GM21447 (cell line): ENCODE data around the gene HEY2.
"Not testable (repeated sequence)": the region's sequence is repeated elsewhere in the genome, so short reads cannot be mapped to it uniquely, and the experiment has no call there.

Experiments
- ATAC-seq: cut with Tn5 transposase; IDR thresholded peaks from one replicate; pipeline ENCODE4 v1.9.1; 2021; ENCODE audit not compliant: unreplicated experiment

HEY2 gene

GRCh38 chr6:125765944-125766343, 16.5 kb downstream of the HEY2 start:
- ATAC-seq: no peak

GRCh38 chr6:125766641-125767040, 17.2 kb downstream of the HEY2 start:
- no peak for ATAC-seq

GRCh38 chr6:125769147-125769783, 19.8 kb downstream of the HEY2 start:
- no peak for ATAC-seq

- ATAC-seq: no peak
Measured at GRCh38 chr6:125773387-125774341, 24.2 kb downstream of the HEY2 start.

GRCh38 chr6:125776107-125776826, 26.8 kb downstream of the HEY2 start:
- ATAC-seq: not testable (repeated sequence)

GRCh38 chr6:125779924-125780539, 30.6 kb downstream of the HEY2 start:
- peak; percentile 82 for ATAC-seq

- ATAC-seq: peak; percentile 70
Measured at GRCh38 chr6:125780540-125781313, 31.3 kb downstream of the HEY2 start.

GRCh38 chr6:125781314-125781868, 32.0 kb downstream of the HEY2 start:
- peak; percentile 38 for ATAC-seq

- ATAC-seq: no peak
Measured at GRCh38 chr6:125784365-125784764, 34.9 kb downstream of the HEY2 start.

- no peak for ATAC-seq
Measured at GRCh38 chr6:125787791-125788190, 38.4 kb downstream of the HEY2 start.

- no peak for ATAC-seq
Measured at GRCh38 chr6:125789167-125789566, 39.7 kb downstream of the HEY2 start.

GRCh38 chr6:125789576-125790357, 40.3 kb downstream of the HEY2 start:
- peak; percentile 26 for ATAC-seq

- peak; percentile 68 for ATAC-seq
Measured at GRCh38 chr6:125790358-125791150, 41.1 kb downstream of the HEY2 start, which contains the start of gene NCOA7. TSS of gene NCOA7 (plus strand) at chr6:125790960. CDS start at chr6:125815355, 24,395 bp downstream.

GRCh38 chr6:125791151-125791819, 41.9 kb downstream of the HEY2 start:
- ATAC-seq: peak; percentile 40

GRCh38 chr6:125791820-125792165, 42.4 kb downstream of the HEY2 start:
- ATAC-seq: no peak

- ATAC-seq: no peak
Measured at GRCh38 chr6:125792172-125792571, 42.7 kb downstream of the HEY2 start.

- no peak for ATAC-seq
Measured at GRCh38 chr6:125792680-125793079, 43.2 kb downstream of the HEY2 start.

GRCh38 chr6:125793280-125793679, 43.8 kb downstream of the HEY2 start:
- no peak for ATAC-seq
